Lower leg skin (tissue), 3 donors: Measurements from ENCODE around the gene SLC12A2.

Source experiments
- CTCF ChIP-seq, 3 donors: fragments of 450-650 bp; IDR thresholded peaks; one replicate each; pipeline ENCODE4 v1.5.1; 2016; ENCODE audit warnings: antibody characterized with exemption in 3 of 3, mild to moderate bottlenecking in 3 of 3, moderate library complexity in 2 of 3
- POLR2A ChIP-seq, 2 donors: fragments of 450-650 bp; IDR thresholded peaks; one replicate each; pipeline ENCODE4 v1.6.1; 2016 to 2017; ENCODE audit warnings: antibody characterized with exemption in 2 of 2, mild to moderate bottlenecking in 1 of 2, moderate library complexity in 1 of 2

DNA sequence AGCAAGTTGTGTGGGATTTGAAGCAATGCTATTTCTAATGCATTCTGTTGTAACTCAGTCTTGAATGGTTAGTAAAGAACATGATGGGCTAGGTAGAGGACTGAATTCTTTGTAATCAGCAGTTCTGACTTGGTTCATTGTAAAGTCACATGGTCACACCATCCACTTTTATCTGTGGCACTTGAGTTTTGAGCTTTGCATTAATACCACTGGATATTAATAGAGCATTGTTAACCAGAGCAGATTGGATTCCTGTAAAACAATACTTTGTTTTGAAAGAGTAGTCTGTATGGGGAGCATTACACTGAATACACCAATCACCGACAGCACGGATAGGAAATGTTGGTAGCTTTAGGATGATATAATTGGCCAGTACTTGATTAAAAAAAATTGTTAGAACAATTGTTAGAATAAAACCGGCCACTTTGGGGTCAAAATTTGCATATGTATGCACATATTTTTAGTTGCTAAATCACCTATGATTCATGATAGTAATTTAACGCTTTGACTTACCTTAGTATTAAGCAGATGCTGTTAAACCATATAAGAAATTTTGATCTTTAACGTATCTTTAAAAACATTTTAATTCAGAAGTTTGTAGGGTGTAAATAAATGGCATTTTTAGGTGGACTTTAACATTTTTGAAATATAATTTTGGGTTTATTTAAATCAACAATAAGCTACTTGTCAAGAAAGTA, 17.4 kb downstream of the SLC12A2 start:
- no peak for TF ChIP-seq CTCF (IDR thresholded peaks at IDR 0.05)
- no peak for TF ChIP-seq POLR2A (IDR thresholded peaks at IDR 0.05)
